Small intestine (tissue), 7 donors: ENCODE results near the gene PRLR. TPM values are rescaled to one million over a fixed set of nuclear protein-coding genes. Genes with fewer than 3 reads are reported as not detected.
"Not testable (repeated sequence)": the region's sequence is repeated elsewhere in the genome, so short reads cannot be mapped to it uniquely, and the experiment has no call there.

ENCODE experiments used
- DNase-seq, 2 donors: peaks; one replicate each; pipeline versions ENCODE4 v3.0.0 to v3.0.0-alpha.2; 2013
- FAIRE-seq: peaks from 2 replicates; lab custom pipeline; 2012; peaks lifted over from hg19 to GRCh38; lab: Jason Lieb, UNC
- H3K27ac ChIP-seq, 3 donors: one replicate each; pipeline ENCODE4 v1.5.1; 2013; ENCODE audit warnings: low read length in 2 of 3, mild to moderate bottlenecking in 2 of 3, control low read depth in 1 of 3, inconsistent platforms in 1 of 3, low read depth in 1 of 3, moderate library complexity in 1 of 3
- H3K27me3 ChIP-seq, 3 donors: one replicate each; pipeline ENCODE4 v1.6.1; 2013; ENCODE audit warnings: low read length in 3 of 3, inconsistent platforms in 1 of 3; ENCODE audit not compliant: control insufficient read depth in 3 of 3, insufficient read depth in 3 of 3
- H3K36me3 ChIP-seq, 3 donors: one replicate each; pipeline ENCODE4 v1.6.1; 2013; ENCODE audit warnings: low read length in 3 of 3, inconsistent platforms in 1 of 3, low read depth in 1 of 3, mild to moderate bottlenecking in 1 of 3, moderate library complexity in 1 of 3; ENCODE audit not compliant: control insufficient read depth in 3 of 3, insufficient read depth in 2 of 3
- H3K4me1 ChIP-seq, 3 donors: one replicate each; pipeline ENCODE4 v1.6.1; 2013; ENCODE audit warnings: low read length in 2 of 3, inconsistent platforms in 1 of 3, low read depth in 1 of 3, mild to moderate bottlenecking in 1 of 3, moderate library complexity in 1 of 3; ENCODE audit not compliant: control insufficient read depth in 3 of 3, insufficient read depth in 2 of 3
- H3K4me3 ChIP-seq, 3 donors: one replicate each; pipeline ENCODE4 v1.5.1; 2013; ENCODE audit warnings: low read length in 3 of 3, control low read depth in 1 of 3, inconsistent platforms in 1 of 3, low read depth in 1 of 3, mild to moderate bottlenecking in 1 of 3, moderate library complexity in 1 of 3
- H3K9me3 ChIP-seq, 2 donors: one replicate each; pipeline ENCODE4 v1.6.1; 2013; ENCODE audit warnings: low read depth in 1 of 2, low read length in 1 of 2; ENCODE audit not compliant: control insufficient read depth in 2 of 2, insufficient read depth in 1 of 2
- WGBS, 3 donors: extraction: QIAGEN DNeasy Blood & Tissue Kit; methylation state at CpG; one replicate each; pipeline ENCODE4 v1.1.7; 2013; 5-methylcytosine and 5-hydroxymethylcytosine counted together
- polyA plus RNA-seq, 4 donors: library from polyadenylated mRNA; stranded (reverse) in 3 of 4; unstranded in 1 of 4; fragments of 200-250 nt in 3 of 4; fragments of 120-200 nt in 1 of 4; gene quantifications; one replicate each; pipeline versions ENCODE4 v1.2.1 to v1.2.3, GENCODE V29; 2013
- donor health status: healthy with polysubstance abuse.
- donor health status: control.
- donor health status: control.
- donor health status: Bipolar disorder and iron deficiency.
- donor health status: healthy.

PRLR gene
- polyA plus RNA-seq, 4 donors, result 1.4 to 84.6 (median 2.9) TPM

- DNase-seq (no peak), FAIRE-seq (no peak)
- no peaks in the 10 kb centered on the region for H3K27me3 ChIP-seq
- no peak overlapping the region for H3K27ac ChIP-seq
- H3K36me3 ChIP-seq, result no peaks in the 10 kb centered on the region
- H3K9me3 ChIP-seq, result peaks cover 0 to 17% of the 10 kb centered on the region in 2 donors
- 90 to 98% (median 97%) methylated on average over 2 of the region's 2 CpGs for WGBS, 3 donors
- no peak overlapping the region for H3K4me3 ChIP-seq
- peaks cover 0 to 2% (median 0%) of the 10 kb centered on the region in 3 donors for H3K4me1 ChIP-seq
Observed at GRCh38 chr5:35252963-35253362, 22.7 kb upstream of the PRLR start.

GRCh38 chr5:35248843-35249780, 18.8 kb upstream of the PRLR start:
- Histone ChIP-seq H3K36me3 (no peaks in the 10 kb centered on the region), H3K4me3 (no peak overlapping the region), H3K9me3 (peaks cover 0 to 17% of the 10 kb centered on the region in 2 donors), H3K27ac (no peak overlapping the region), H3K27me3 (no peaks in the 10 kb centered on the region), H3K4me1 (peaks cover 0 to 24% (median 5%) of the 10 kb centered on the region in 3 donors)
- FAIRE-seq, result no peak
- peak in 1 of 2 donors; percentile 64 for DNase-seq
- WGBS, 3 donors, result 68 to 81% (median 78%) methylated on average over 5 of the region's 5 CpGs

DNA sequence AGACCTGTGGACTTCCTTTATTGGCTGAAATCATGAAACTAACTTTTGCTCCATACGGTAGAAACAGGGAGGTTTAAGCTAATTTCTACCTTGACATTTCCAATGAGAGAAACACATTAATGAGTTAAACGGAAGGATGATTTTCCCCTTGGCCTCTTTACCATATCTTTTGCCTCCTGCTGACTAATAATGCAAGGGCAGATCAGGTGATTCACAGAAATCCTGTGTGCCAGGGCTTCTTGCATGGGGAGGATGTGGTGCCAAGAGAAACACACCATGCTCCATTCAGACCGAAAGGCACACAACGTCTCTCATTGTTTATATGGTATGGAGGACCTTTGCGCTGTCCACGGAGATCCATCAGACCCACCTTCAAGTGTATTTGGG, 17.4 kb upstream of the PRLR start:
- 29 to 63% (median 48%) methylated on average over 6 of the region's 6 CpGs for WGBS, 3 donors
- Histone ChIP-seq H3K4me1 (peaks cover 0 to 26% (median 5%) of the 10 kb centered on the region in 3 donors), H3K4me3 (no peak overlapping the region), H3K36me3 (no peaks in the 10 kb centered on the region), H3K27me3 (no peaks in the 10 kb centered on the region), H3K27ac (peak overlapping the region; percentile 50 to 83 (median 82)), H3K9me3 (peaks cover 0 to 8% of the 10 kb centered on the region in 2 donors)
- DNase-seq (peak; percentile 51 to 60), FAIRE-seq (no peak)

DNA sequence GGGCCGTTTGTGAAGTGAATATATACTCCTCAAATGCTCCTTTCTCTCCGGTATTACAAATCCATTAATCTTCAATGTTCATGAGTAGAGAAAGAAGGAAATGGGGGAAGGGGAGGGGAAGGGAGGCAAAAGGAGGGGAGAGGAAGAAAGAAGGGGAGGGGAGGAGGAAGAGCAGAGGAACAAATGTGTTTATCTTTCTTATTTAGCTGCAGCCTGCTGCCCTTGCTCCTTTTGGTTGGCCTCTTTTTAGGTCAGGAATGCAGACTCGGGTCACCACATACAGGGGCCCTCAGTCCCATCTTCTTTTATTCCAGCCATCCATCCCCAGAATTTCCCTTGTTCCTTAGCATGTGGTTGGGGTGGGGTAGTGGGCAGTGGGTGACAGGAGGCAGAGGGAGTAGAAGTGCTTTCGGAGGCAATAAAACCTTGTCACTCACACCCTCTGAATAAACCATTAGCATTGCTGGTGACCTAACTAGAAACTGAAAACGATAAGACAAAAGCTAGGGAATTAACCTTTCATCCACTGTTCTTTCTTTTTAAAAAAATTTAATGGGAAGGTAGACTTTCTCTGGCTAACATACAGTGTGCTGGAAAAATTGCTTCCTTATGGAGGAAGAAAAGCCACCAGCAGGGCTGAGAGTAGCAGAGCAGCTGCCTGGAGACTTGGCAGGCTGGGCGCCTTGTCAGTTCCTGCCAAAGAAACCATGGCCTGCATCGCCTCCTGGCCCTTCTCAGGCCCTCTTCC, 16.8 kb upstream of the PRLR start:
- FAIRE-seq, result no peak
- peak; percentile 66 to 68 for DNase-seq
- H3K27ac ChIP-seq, result peak overlapping the region; percentile 55 to 83 (median 82)

GRCh38 chr5:35246411-35246810, 16.1 kb upstream of the PRLR start:
- FAIRE-seq, result no peak
- peaks cover 0 to 31% (median 5%) of the 10 kb centered on the region in 3 donors for H3K4me1 ChIP-seq
- H3K9me3 ChIP-seq, result peaks cover 0 to 4% of the 10 kb centered on the region in 2 donors
- peak overlapping the region; percentile 55 to 83 (median 76) for H3K27ac ChIP-seq
- no peaks in the 10 kb centered on the region for H3K27me3 ChIP-seq
- WGBS, 3 donors, result 10 to 33% (median 23%) methylated on average over 2 of the region's 2 CpGs
- H3K4me3 ChIP-seq, result no peak overlapping the region
- H3K36me3 ChIP-seq, result no peaks in the 10 kb centered on the region
- DNase-seq, result peak; percentile 68 to 75

More for the DNA sequence above, 16.8 kb upstream of the PRLR start:
- no peaks in the 10 kb centered on the region for H3K36me3 ChIP-seq
- peaks cover 0 to 4% of the 10 kb centered on the region in 2 donors for H3K9me3 ChIP-seq
- H3K4me1 ChIP-seq, result peaks cover 0 to 31% (median 5%) of the 10 kb centered on the region in 3 donors
- H3K27me3 ChIP-seq, result no peaks in the 10 kb centered on the region
- 19 to 29% (median 20%) methylated on average over 7 of the region's 7 CpGs for WGBS, 3 donors
- H3K4me3 ChIP-seq, result no peak overlapping the region

DNA sequence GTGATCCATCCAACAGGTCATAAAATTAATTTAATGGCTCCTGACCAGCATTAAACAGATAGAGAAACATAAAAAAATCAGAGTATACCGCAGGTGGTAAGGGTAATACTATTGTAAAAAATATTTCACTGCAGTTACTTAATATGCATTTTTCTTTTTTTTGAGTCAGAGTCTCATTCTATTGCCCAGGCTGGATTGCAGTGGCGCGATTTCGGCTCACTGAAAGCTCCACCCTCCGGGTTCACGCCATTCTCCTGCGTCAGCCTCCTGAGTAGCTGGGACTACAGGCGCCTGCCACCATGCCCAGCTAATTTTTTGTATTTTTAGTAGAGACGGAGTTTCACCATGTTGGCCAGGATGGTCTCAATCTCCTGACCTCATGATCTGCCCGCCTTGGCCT, 15.1 kb upstream of the PRLR start:
- DNase-seq, H3K36me3 ChIP-seq, H3K27me3 ChIP-seq, FAIRE-seq, H3K27ac ChIP-seq, H3K4me3 ChIP-seq, H3K9me3 ChIP-seq: not testable (repeated sequence)
- H3K4me1 ChIP-seq, result peaks cover 0 to 34% (median 5%) of the 10 kb centered on the region in 3 donors
- 89 to 93% (median 93%) methylated on average over 10 of the region's 10 CpGs for WGBS, 3 donors

GRCh38 chr5:35244171-35244570, 13.9 kb upstream of the PRLR start:
- no peak for FAIRE-seq
- peaks cover 0 to 36% (median 5%) of the 10 kb centered on the region in 3 donors for H3K4me1 ChIP-seq
- 88 to 93% (median 89%) methylated on average over 1 of the region's 1 CpG for WGBS, 3 donors

DNA sequence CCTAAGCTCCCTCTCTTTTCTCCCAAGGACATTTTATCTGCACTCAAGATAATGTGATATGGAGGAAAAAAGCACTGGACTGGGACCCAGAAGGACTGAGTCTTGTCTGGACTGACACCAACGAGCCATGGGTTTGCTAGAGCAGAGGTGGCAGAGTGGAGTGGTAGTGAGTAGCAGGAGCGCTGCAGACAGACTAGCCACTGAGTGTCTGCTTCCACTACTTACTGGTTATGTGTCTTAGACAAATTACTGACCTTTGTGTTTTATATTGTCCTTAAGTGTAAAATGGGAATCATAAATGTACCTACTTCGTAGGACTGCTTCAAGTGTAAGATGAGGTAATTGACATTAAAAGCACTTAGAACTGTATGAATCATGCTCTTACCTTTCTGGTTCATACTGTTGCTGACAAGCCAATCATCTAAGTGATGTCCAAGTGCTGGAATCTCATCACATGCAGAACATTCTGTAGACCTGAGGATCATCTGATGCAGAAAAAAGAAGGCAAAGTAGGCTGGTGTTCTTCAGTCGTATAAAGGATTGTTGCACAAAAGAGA, 12.5 kb upstream of the PRLR start:
- WGBS, 3 donors, result 61 to 78% (median 67%) methylated on average over 4 of the region's 4 CpGs
- H3K27ac ChIP-seq, result peak overlapping the region in 1 of 3 donors; percentile 23
- no peaks in the 10 kb centered on the region for H3K27me3 ChIP-seq

More at GRCh38 chr5:35244171-35244570, 13.9 kb upstream of the PRLR start:
- no peaks in the 10 kb centered on the region for H3K36me3 ChIP-seq
- H3K4me3 ChIP-seq, result no peak overlapping the region
- H3K9me3 ChIP-seq, result peaks cover 0 to 4% of the 10 kb centered on the region in 2 donors
- no peak for DNase-seq
- no peaks in the 10 kb centered on the region for H3K27me3 ChIP-seq
- no peak overlapping the region for H3K27ac ChIP-seq

More for the DNA sequence above, 12.5 kb upstream of the PRLR start:
- peak; percentile 45 to 46 for DNase-seq
- Histone ChIP-seq H3K4me1 (peaks cover 0 to 36% (median 6%) of the 10 kb centered on the region in 3 donors), H3K4me3 (no peak overlapping the region), H3K36me3 (no peaks in the 10 kb centered on the region), H3K9me3 (no peaks in the 10 kb centered on the region)
- no peak for FAIRE-seq
